Measurements from ENCODE around the gene NPR1.

- no peak for TF ChIP-seq CTCF (conservative IDR thresholded peaks at IDR 0.05; ENCODE audit: low read depth in 2 of 2)
- TF ChIP-seq CREB1 (CRISPR knock-in tag; IDR thresholded peaks at IDR 0.05; ENCODE audit: low read depth) = no peak
- TF ChIP-seq EZH2phosphoT487 (IDR thresholded peaks at IDR 0.05; ENCODE audit: unreplicated experiment) = no peak
These were observed 49.2 kb upstream of the NPR1 start for GRCh38 chr1:153629343-153629665.

All from GM23338 (cell line).